ENCODE data around the gene TNS1.

- TF ChIP-seq CTCF (IDR thresholded peaks at IDR 0.05) (no peak), POLR2AphosphoS5 (IDR thresholded peaks at IDR 0.05; ENCODE audit: low read depth, low read length) (no peak)
These were observed 193.1 kb downstream of the TNS1 start for GRCh38 chr2:217809736-217810135.

Data from Panc1 (cell line).